MCF 10A (cell line): Measurements from ENCODE around the gene AKAIN1. TPM values are rescaled to one million over a fixed set of nuclear protein-coding genes. Genes with fewer than 3 reads are reported as not detected.

ENCODE experiments used
- BruUV-seq: library from RNA; stranded (reverse); fragments of 400-500 nt; replicated peaks from 2 replicates; lab custom pipeline; 2021; lab: Mats Ljungman, UMichigan
- CTCF ChIA-PET: fragments of 300-600 bp; sonication (Branson Sonifier 250); formaldehyde crosslinking; extraction: SDS; loops from one replicate; lab custom pipeline; 2021; ENCODE audit warnings: antibody characterized with exemption, inconsistent platforms; lab: Yijun Ruan, JAX
- POLR2A ChIA-PET: fragments of 300-600, 350-650 bp; sonication (Branson Sonifier 250); formaldehyde crosslinking; extraction: SDS; loops from one replicate; lab custom pipeline; 2020; ENCODE audit warnings: antibody characterized with exemption, inconsistent platforms; lab: Yijun Ruan, JAX
- DNase-seq: peaks from one replicate; pipeline ENCODE4 v3.0.0-alpha.2; 2018; ENCODE audit not compliant: unreplicated experiment
- H3K27ac Mint-ChIP-seq: one replicate; pipeline ENCODE4 v1.8.0; 2022; ENCODE audit warnings: mild to moderate bottlenecking, low read depth, mixed read lengths; ENCODE audit not compliant: unreplicated experiment
- H3K27me3 Mint-ChIP-seq: one replicate; pipeline ENCODE4 v1.8.0; 2022; ENCODE audit warnings: mixed read lengths; ENCODE audit not compliant: insufficient read depth, unreplicated experiment
- H3K36me3 Mint-ChIP-seq: one replicate; pipeline ENCODE4 v1.8.0; 2022; ENCODE audit warnings: mild to moderate bottlenecking, moderate library complexity, mixed read lengths; ENCODE audit not compliant: insufficient read depth, unreplicated experiment
- H3K4me1 Mint-ChIP-seq: one replicate; pipeline ENCODE4 v1.8.0; 2022; ENCODE audit warnings: mixed read lengths; ENCODE audit not compliant: insufficient read depth, unreplicated experiment
- H3K4me3 Mint-ChIP-seq: one replicate; pipeline ENCODE4 v1.8.0; 2022; ENCODE audit warnings: mild to moderate bottlenecking, moderate library complexity, mixed read lengths; ENCODE audit not compliant: unreplicated experiment
- H3K9me3 Mint-ChIP-seq: one replicate; pipeline ENCODE4 v1.8.0; 2022; ENCODE audit warnings: mixed read lengths; ENCODE audit not compliant: unreplicated experiment
- intact Hi-C: fragments of 100-400 bp; cut with micrococcal nuclease; formaldehyde crosslinking; loops from 2 replicates; pipeline ENCODE4 v1.14.1; 2022
- total RNA-seq: library from RNA; stranded (reverse); gene quantifications from 2 replicates; pipeline ENCODE4 v1.2.3, GENCODE V29; 2022
- TF ChIP-seq, protein P1 (sequence below): fragments of 200-600 bp; IDR thresholded peaks from one replicate; pipeline ENCODE4 v1.8.0; 2022; ENCODE audit warnings: antibody characterized with exemption, mild to moderate bottlenecking; ENCODE audit not compliant: unreplicated experiment

AKAIN1 gene
- total RNA-seq, 1 experiment from 2014 or later: not detected

DNA sequence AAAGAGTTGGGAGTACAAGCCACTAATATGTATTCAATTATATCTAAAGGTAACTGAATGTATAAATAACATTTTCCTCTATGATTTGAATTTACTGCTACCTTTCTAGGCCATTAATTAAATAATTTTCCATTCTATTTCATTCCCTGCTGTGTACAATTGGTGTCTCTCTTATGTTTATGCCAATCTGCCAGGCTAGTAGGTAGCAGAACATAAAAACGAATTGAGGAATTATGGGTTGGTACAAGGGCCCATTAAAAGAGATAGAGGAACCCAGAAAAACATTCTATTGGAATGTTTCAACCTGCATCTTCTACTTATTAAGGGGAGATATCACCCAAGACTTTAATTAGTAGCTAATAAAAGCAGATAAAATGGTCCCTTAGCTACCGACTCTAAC is 32.2 kb downstream of the AKAIN1 start:
- ChIA-PET CTCF (interaction anchor here (0.7 kb wide), 1 partner anchor 120 kb away, joined by 3 read pairs; no protein-coding TSS in a partner anchor), POLR2A (no interaction called here)
- BruUV-seq: no TSS peak
- intact Hi-C loops: no loop called here
- Mint-ChIP-seq H3K36me3 (no peaks in the 10 kb centered on the region), H3K4me3 (no peak overlapping the region), H3K27me3 (no peaks in the 10 kb centered on the region), H3K4me1 (no peaks in the 10 kb centered on the region), H3K27ac (no peak overlapping the region), H3K9me3 (peaks cover 8% of the 10 kb centered on the region)
- no peak for DNase-seq
- TF ChIP-seq, protein P1, sequence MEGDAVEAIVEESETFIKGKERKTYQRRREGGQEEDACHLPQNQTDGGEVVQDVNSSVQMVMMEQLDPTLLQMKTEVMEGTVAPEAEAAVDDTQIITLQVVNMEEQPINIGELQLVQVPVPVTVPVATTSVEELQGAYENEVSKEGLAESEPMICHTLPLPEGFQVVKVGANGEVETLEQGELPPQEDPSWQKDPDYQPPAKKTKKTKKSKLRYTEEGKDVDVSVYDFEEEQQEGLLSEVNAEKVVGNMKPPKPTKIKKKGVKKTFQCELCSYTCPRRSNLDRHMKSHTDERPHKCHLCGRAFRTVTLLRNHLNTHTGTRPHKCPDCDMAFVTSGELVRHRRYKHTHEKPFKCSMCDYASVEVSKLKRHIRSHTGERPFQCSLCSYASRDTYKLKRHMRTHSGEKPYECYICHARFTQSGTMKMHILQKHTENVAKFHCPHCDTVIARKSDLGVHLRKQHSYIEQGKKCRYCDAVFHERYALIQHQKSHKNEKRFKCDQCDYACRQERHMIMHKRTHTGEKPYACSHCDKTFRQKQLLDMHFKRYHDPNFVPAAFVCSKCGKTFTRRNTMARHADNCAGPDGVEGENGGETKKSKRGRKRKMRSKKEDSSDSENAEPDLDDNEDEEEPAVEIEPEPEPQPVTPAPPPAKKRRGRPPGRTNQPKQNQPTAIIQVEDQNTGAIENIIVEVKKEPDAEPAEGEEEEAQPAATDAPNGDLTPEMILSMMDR: no peak

DNA sequence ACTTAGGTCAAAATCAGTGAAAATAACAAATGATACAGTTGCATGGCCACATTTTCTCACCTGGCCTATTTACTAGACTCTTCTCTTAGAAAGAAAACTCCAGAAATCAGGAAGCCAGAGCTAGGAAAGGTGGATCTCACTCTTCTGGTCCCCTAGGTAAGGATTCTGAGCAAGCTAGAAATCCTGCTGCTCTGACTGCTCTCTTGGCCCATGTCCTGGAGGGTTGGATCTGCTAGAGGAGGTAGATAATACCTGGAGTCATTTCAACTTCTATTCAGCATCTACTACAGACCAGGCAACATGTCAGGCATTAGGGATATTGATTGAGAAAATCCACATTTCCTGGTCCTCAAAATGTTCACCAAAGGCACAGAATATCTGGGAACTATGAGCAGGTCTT is 34.9 kb downstream of the AKAIN1 start:
- BruUV-seq: no TSS peak
- intact Hi-C loops: no loop called here
- POLR2A ChIA-PET: no interaction called here

DNA sequence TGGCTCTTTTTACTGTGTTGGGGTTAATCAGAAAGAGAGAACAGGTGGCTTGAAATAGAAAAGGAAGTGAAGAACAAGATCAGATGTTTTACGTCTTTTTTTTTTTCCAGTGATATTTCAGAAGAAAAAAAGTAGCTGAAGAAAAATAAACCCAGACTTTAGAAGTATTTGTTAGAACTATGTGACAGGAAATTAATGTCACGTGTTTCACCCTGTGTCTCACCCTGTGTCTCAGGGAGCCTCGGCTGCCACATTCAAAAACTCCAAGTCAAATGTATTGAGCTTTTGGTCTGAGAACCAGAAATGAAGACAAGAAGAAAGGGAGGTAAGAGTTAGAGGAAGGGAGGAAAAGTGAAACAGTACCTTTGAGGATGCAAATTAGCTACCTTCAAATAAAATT is 38.0 kb downstream of the AKAIN1 start:
- Mint-ChIP-seq H3K4me1 (no peaks in the 10 kb centered on the region), H3K4me3 (no peak overlapping the region), H3K9me3 (no peaks in the 10 kb centered on the region), H3K36me3 (no peaks in the 10 kb centered on the region), H3K27me3 (peaks cover 26% of the 10 kb centered on the region), H3K27ac (no peak overlapping the region)
- BruUV-seq: no TSS peak
- TF ChIP-seq, protein P1: no peak
- DNase-seq: no peak
- ChIA-PET POLR2A (no interaction called here), CTCF (interaction anchor here (0.5 to 1.0 kb wide), 3 partner anchors 25 to 1315 kb away, joined by 3 read pairs; no protein-coding TSS in a partner anchor)
- intact Hi-C loops: no loop called here

More for the DNA sequence above, 34.9 kb downstream of the AKAIN1 start:
- Mint-ChIP-seq H3K27ac (no peak overlapping the region), H3K4me1 (no peaks in the 10 kb centered on the region), H3K36me3 (no peaks in the 10 kb centered on the region), H3K27me3 (peaks cover 15% of the 10 kb centered on the region), H3K4me3 (no peak overlapping the region), H3K9me3 (no peaks in the 10 kb centered on the region)
- TF ChIP-seq, protein P1: no peak
- no peak for DNase-seq
- CTCF ChIA-PET: interaction anchor here (1.3 kb wide), 1 partner anchor 1055 kb away, joined by 4 read pairs; no protein-coding TSS in a partner anchor

DNA sequence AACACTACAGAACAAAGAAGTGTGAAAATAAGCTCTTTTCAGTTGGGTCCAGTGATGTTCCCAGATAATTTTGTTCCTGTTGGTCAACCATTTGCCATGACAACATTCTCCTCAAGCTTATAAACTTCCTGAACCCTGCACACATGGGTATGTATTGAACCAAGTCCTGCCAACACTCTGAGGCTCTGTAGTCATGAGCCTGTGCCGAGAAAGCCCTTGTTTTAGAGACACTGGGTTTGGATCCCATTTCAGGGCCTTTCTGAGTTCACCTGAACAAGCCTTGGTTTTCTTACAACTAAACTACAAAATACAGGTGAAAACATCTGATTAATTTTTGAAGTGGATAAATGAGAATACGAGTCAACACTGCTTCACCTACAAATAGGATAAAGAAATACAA is 38.5 kb downstream of the AKAIN1 start:
- POLR2A ChIA-PET: no interaction called here
- H3K36me3 Mint-ChIP-seq: no peaks in the 10 kb centered on the region
- H3K9me3 Mint-ChIP-seq: no peaks in the 10 kb centered on the region
- no TSS peak for BruUV-seq
- H3K4me3 Mint-ChIP-seq: no peak overlapping the region
- H3K27ac Mint-ChIP-seq: no peak overlapping the region
- no peak for DNase-seq
- peaks cover 26% of the 10 kb centered on the region for H3K27me3 Mint-ChIP-seq
- no peaks in the 10 kb centered on the region for H3K4me1 Mint-ChIP-seq
- TF ChIP-seq, protein P1: no peak
- intact Hi-C loops: no loop called here
- CTCF ChIA-PET: interaction anchor here (0.5 to 1.0 kb wide), 2 partner anchors 25 to 720 kb away, joined by 3 read pairs; no protein-coding TSS in a partner anchor
